HepG2 (cell line): ENCODE data around the gene CD7. TPM values are rescaled to one million over a fixed set of nuclear protein-coding genes. Genes with fewer than 3 reads are reported as not detected.
A peak's percentile ranks its signal among the peaks of the same experiment; 100 is the strongest.

Source experiments
- CREM ChIP-seq, 2 experiments: sonication (generic) in 1 of 2; formaldehyde crosslinking in 1 of 2; IDR thresholded peaks; 2 replicates each; pipeline versions ENCODE4 v1.4.0 to v1.6.1; 2016 to 2020; ENCODE audit warnings: antibody characterized with exemption in 1 of 2, mild to moderate bottlenecking in 1 of 2, missing genetic modification reagents in 1 of 2
- ZNF318 ChIP-seq: sonication (generic); formaldehyde crosslinking; IDR thresholded peaks from 2 replicates; pipeline ENCODE4 v1.4.0; 2020; ENCODE audit warnings: mild to moderate bottlenecking, missing genetic modification reagents
- ZNF547 ChIP-seq: sonication (generic); formaldehyde crosslinking; IDR thresholded peaks from 2 replicates; pipeline ENCODE4 v1.5.1; 2020; ENCODE audit warnings: mild to moderate bottlenecking, missing genetic modification reagents
- polyA plus RNA-seq, 8 experiments: library from polyadenylated mRNA; depleted of rRNA in 3 of 8; stranded (reverse) in 7 of 8; unstranded in 1 of 8; fragments of >200 nt; fragmentation: Illumina TruSeq in 4 of 8; extraction: Trizol in 4 of 8; gene quantifications; 2 replicates each; pipeline versions ENCODE4 v1.2.1 to v1.2.3, GENCODE V29; 2011 to 2016; ENCODE audit warnings: low read depth in 4 of 8, missing spikeins in 1 of 8, mixed read lengths in 1 of 8; ENCODE audit not compliant: insufficient read depth in 1 of 8
- total RNA-seq, 5 experiments: library from RNA; depleted of rRNA; stranded (reverse); fragments of >200 nt; fragmentation: Illumina TruSeq; extraction: Trizol; gene quantifications; 2 replicates each; pipeline ENCODE4 v1.2.3, GENCODE V29; 2016; ENCODE audit warnings: low read depth in 1 of 5

CD7 gene
- total and polyA plus RNA-seq, 2 of the 13 experiments (the other 11 are each of a cell fraction or from before 2014, with no cell fraction given), result 67.6 to 76.4 TPM

- TF ChIP-seq ZNF318 (CRISPR knock-in tag) (0 out of 2 replicates have a peak, but pooled peaks have one; percentile 66), ZNF547 (no peak), CREM (IDR thresholded peaks at IDR 0.05) (no peak), CREM (CRISPR knock-in tag; IDR thresholded peaks at IDR 0.05) (no peak)
Observed at GRCh38 chr17:82330322-82331239, 13.2 kb upstream of the CD7 start (continued).
